Measurements from ENCODE around the gene KRTAP19-5. TPM values are rescaled to one million over a fixed set of nuclear protein-coding genes. Genes with fewer than 3 reads are reported as not detected.

Gene KRTAP19-5
- total RNA-seq, 4 donors from 2014 or later: not detected

DNA sequence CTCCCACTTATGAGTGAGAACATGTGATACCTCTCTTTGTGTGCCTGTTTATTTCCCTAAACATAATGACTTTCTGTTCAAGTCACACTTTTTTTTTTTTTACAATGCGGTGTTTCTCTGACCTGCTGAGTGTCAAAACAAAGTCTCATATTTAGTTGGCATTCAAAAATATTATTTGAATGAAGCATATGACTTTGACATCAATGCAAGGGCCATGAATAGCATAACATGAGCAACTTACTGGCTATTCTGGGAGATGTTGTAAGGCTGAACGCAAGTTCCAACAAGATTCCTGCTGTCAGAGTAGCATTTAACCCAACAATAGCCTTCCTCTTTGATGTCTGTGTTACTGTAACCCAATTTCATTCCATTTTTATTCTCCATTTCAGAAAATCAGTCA is 19.8 kb downstream of the KRTAP19-5 start:
- H3K9me3 ChIP-seq: no peaks in the 10 kb centered on the region
- DNase-seq: no peak
- whole genome bisulfite sequencing, 2 donors (ENCODE audit: low coverage in 1 of 2): 62 to 81% methylated on average over 2 of the region's 2 CpGs
- H3K4me3 ChIP-seq: no peak overlapping the region
- no peak for TF ChIP-seq EP300 (IDR thresholded peaks at IDR 0.05; ENCODE audit: low read depth)
- no peak overlapping the region for H3K27ac ChIP-seq
- in situ Hi-C loops (cut with MboI; ENCODE audit: low pct_ligation_motif_present in 1 of 4, low pct_unique_long_range_greater_than_20kb in 1 of 4, low sequenced_read_pairs in 3 of 4): no loop called here
- intact Hi-C loops (cut with DNase I; ENCODE audit: low total_unique reads): no loop called here
- no peaks in the 10 kb centered on the region for H3K4me1 ChIP-seq
- no peaks in the 10 kb centered on the region for H3K36me3 ChIP-seq
- no peaks in the 10 kb centered on the region for H3K27me3 ChIP-seq

DNA sequence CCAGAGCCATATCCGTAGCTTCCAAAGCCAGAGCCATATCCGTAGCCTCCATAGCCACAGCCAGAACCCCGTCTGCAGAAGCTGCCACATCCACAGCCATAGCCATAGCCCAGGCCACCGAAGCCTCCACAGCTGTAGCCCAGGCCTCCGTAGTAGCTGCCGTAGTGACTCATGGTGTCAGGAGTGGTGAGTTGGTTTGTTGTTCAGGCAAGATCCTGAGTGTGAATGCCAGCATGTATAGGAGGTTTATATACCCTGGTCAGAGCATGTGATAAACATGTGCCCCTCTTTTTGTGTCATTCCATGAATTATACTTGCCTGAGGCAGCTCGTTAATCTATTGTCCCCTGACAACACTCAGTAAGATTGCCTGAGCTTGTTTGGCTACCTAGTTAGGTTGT is 21.8 kb downstream of the KRTAP19-5 start, which contains the start of gene KRTAP19-1:
TSS of gene KRTAP19-1 (minus strand) at position 223 of the 400 bp plus-strand sequence. CDS start at position 173, 50 bp downstream.
- in situ Hi-C loops (cut with MboI; ENCODE audit: low pct_ligation_motif_present in 1 of 4, low pct_unique_long_range_greater_than_20kb in 1 of 4, low sequenced_read_pairs in 3 of 4): no loop called here
- no peaks in the 10 kb centered on the region for H3K4me1 ChIP-seq
- no peaks in the 10 kb centered on the region for H3K27me3 ChIP-seq
- no peaks in the 10 kb centered on the region for H3K36me3 ChIP-seq
- WGBS, 2 donors (ENCODE audit: low coverage in 1 of 2): 17 to 82% methylated on average over 1 to 7 of the region's 7 CpGs
- no peak for DNase-seq
- no peak within 1 kb of the TSS for H3K4me3 ChIP-seq
- intact Hi-C loops (cut with DNase I; ENCODE audit: low total_unique reads): no loop called here
- TF ChIP-seq, protein P1, sequence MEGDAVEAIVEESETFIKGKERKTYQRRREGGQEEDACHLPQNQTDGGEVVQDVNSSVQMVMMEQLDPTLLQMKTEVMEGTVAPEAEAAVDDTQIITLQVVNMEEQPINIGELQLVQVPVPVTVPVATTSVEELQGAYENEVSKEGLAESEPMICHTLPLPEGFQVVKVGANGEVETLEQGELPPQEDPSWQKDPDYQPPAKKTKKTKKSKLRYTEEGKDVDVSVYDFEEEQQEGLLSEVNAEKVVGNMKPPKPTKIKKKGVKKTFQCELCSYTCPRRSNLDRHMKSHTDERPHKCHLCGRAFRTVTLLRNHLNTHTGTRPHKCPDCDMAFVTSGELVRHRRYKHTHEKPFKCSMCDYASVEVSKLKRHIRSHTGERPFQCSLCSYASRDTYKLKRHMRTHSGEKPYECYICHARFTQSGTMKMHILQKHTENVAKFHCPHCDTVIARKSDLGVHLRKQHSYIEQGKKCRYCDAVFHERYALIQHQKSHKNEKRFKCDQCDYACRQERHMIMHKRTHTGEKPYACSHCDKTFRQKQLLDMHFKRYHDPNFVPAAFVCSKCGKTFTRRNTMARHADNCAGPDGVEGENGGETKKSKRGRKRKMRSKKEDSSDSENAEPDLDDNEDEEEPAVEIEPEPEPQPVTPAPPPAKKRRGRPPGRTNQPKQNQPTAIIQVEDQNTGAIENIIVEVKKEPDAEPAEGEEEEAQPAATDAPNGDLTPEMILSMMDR (IDR thresholded peaks at IDR 0.05): no peak
- no peak for TF ChIP-seq EP300 (IDR thresholded peaks at IDR 0.05; ENCODE audit: low read depth)
- no peak for TF ChIP-seq POLR2A (IDR thresholded peaks at IDR 0.05)
- no peak for TF ChIP-seq POLR2AphosphoS5 (IDR thresholded peaks at IDR 0.05)
- H3K9me3 ChIP-seq: no peaks in the 10 kb centered on the region
- H3K27ac ChIP-seq: no peak within 1 kb of the TSS

DNA sequence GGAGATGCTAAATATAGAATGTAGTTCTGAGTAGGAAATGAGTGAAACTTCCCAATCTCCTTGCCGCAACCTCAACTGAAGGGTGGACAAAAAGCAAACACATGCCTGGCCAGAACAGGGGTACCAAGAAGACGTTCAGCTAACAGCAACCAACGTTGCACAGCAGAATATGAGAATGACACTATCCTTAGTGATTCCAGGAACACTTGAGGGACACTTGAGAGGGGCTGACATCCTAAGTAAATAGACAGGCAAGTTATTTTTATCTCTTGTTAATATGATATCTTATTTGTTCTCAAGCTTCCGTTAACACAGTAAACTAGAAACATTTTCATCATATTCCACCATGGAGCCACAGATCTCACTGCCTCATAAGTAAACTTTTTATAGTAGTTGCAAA is 22.7 kb downstream of the KRTAP19-5 start:
- intact Hi-C loops (cut with DNase I; ENCODE audit: low total_unique reads) (no loop called here), in situ Hi-C loops (cut with MboI; ENCODE audit: low pct_ligation_motif_present in 1 of 4, low pct_unique_long_range_greater_than_20kb in 1 of 4, low sequenced_read_pairs in 3 of 4) (no loop called here)
- TF ChIP-seq, protein P1 (IDR thresholded peaks at IDR 0.05): no peak
- TF ChIP-seq EP300 (IDR thresholded peaks at IDR 0.05; ENCODE audit: low read depth) (no peak), POLR2A (IDR thresholded peaks at IDR 0.05) (no peak), POLR2AphosphoS5 (IDR thresholded peaks at IDR 0.05) (no peak)
- Histone ChIP-seq H3K4me3 (no peak overlapping the region), H3K9me3 (no peaks in the 10 kb centered on the region), H3K36me3 (no peaks in the 10 kb centered on the region), H3K27me3 (no peaks in the 10 kb centered on the region), H3K4me1 (no peaks in the 10 kb centered on the region), H3K27ac (no peak overlapping the region)
- WGBS, 2 donors (ENCODE audit: low coverage in 1 of 2): 65 to 77% methylated on average over 4 of the region's 4 CpGs
- no peak for DNase-seq

DNA sequence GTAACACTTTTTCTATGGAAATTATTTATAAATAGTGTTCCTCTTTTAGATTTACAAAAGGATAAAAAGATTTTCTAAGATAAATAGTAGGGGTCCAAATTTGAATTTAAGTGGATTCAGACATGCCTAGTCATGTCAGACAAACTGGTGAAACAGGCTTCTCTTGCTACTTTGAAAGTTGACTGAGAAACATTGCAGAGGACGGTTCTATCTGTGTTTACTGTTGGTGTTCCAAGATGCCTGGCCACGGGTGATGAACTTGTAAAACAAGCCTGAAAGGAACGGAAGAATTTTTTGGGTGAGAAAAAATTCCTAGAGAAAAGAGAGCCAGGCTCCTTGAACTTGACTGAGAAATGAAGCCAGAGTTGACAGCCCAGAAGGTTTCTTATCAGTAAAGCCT is 23.9 kb downstream of the KRTAP19-5 start:
- no peaks in the 10 kb centered on the region for H3K27me3 ChIP-seq
- DNase-seq: no peak
- H3K36me3 ChIP-seq: no peaks in the 10 kb centered on the region
- no peak for TF ChIP-seq POLR2AphosphoS5 (IDR thresholded peaks at IDR 0.05)
- TF ChIP-seq POLR2A (IDR thresholded peaks at IDR 0.05): no peak
- TF ChIP-seq, protein P1 (IDR thresholded peaks at IDR 0.05): no peak
- no peak for TF ChIP-seq EP300 (IDR thresholded peaks at IDR 0.05; ENCODE audit: low read depth)
- H3K9me3 ChIP-seq: no peaks in the 10 kb centered on the region
- 18 to 28% methylated on average over 3 of the region's 3 CpGs for WGBS, 2 donors (ENCODE audit: low coverage in 1 of 2)
- intact Hi-C loops (cut with DNase I; ENCODE audit: low total_unique reads) (no loop called here), in situ Hi-C loops (cut with MboI; ENCODE audit: low pct_ligation_motif_present in 1 of 4, low pct_unique_long_range_greater_than_20kb in 1 of 4, low sequenced_read_pairs in 3 of 4) (no loop called here)
- no peak overlapping the region for H3K4me3 ChIP-seq
- H3K4me1 ChIP-seq: no peaks in the 10 kb centered on the region
- H3K27ac ChIP-seq: no peak overlapping the region

All from transverse colon (tissue), 4 donors.